ENCODE data around the gene USP25. TPM values are rescaled to one million over a fixed set of nuclear protein-coding genes. Genes with fewer than 3 reads are reported as not detected.

Gene USP25
- total and polyA plus RNA-seq, 2 of the 8 experiments (the other 6 are each of a cell fraction or from before 2014, with no cell fraction given), result 11.2 to 48.1 TPM

GRCh38 chr21:15874615-15875014, 144.8 kb downstream of the USP25 start:
- no peaks in the 10 kb centered on the region for H3K79me1 ChIP-seq (ENCODE audit: low read depth, low read length)
- ChIA-PET POLR2A (ENCODE audit: partially characterized antibody) (no interaction called here), CTCF (ENCODE audit: partially characterized antibody) (no interaction called here)
- no peak overlapping the region for H3K18ac ChIP-seq (ENCODE audit: extremely low read depth, low read length)
- WGBS, 2 experiments (ENCODE audit: extremely low coverage in 1 of 2, insufficient coverage in 1 of 2, insufficient read length in 1 of 2, insufficient replicate concordance in 2 of 2, low coverage in 1 of 2, low lambda C conversion rate in 2 of 2, missing lambda C conversion rate in 1 of 2), result 88% methylated on average over 5 of the region's 5 CpGs; no CpG with 5 or more reads in 1 of the 2 experiments
- H2BK20ac ChIP-seq (ENCODE audit: low read length), result no peak overlapping the region
- H3K4ac ChIP-seq (replicated peaks; ENCODE audit: insufficient read length, low read depth, low read length), result no peak overlapping the region
- FAIRE-seq (no peak), DNase-seq (ENCODE audit: low read depth in 1 of 2, low spot score in 2 of 2) (no peak)
- no peak overlapping the region for H2BK5ac ChIP-seq (ENCODE audit: low read depth, low read length)
- no peak overlapping the region for H2AK5ac ChIP-seq (ENCODE audit: low read depth, low read length)
- no peak overlapping the region for H4K5ac ChIP-seq (ENCODE audit: insufficient read length, low read depth, low read length)
- no peaks in the 10 kb centered on the region for H4K20me1 ChIP-seq (replicated peaks in 1 of 2; ENCODE audit: control insufficient read depth in 1 of 2, insufficient read depth in 2 of 2, low read length in 2 of 2)
- no peak overlapping the region for H3K27ac ChIP-seq (ENCODE audit: low read depth, low read length)
- H2BK15ac ChIP-seq (ENCODE audit: low read length), result no peak overlapping the region
- H3K23me2 ChIP-seq (ENCODE audit: low read depth, low read length), result no peaks in the 10 kb centered on the region
- no peak overlapping the region for H2BK120ac ChIP-seq (replicated peaks; ENCODE audit: low read depth, low read length)
- H3K9ac ChIP-seq (replicated peaks in 1 of 4; ENCODE audit: extremely low read depth in 1 of 4, low read depth in 3 of 4, low read length in 3 of 4), result no peak overlapping the region
- H3K36me3 ChIP-seq (ENCODE audit: control insufficient read depth in 2 of 4, insufficient read depth in 4 of 4, low read length in 3 of 4), result peaks cover 0 to 52% (median 15%) of the 10 kb centered on the region in 4 experiments; a peak in 5 of 8 replicates
- no peak overlapping the region for H3K4me3 ChIP-seq (ENCODE audit: extremely low read depth in 1 of 4, insufficient read depth in 2 of 4, low read depth in 3 of 4, low read length in 4 of 4)
- no peaks in the 10 kb centered on the region for H3K4me1 ChIP-seq (replicated peaks in 1 of 4; ENCODE audit: control insufficient read depth in 3 of 4, insufficient read depth in 4 of 4, low read length in 3 of 4)
- H3K56ac ChIP-seq (replicated peaks; ENCODE audit: insufficient read length, low read depth, low read length), result no peak overlapping the region
- no peak overlapping the region for H2AFZ ChIP-seq (ENCODE audit: low read length)
- H3K9me3 ChIP-seq (ENCODE audit: insufficient read depth in 2 of 2, low read depth in 1 of 2, low read length in 1 of 2), result no peaks in the 10 kb centered on the region
- no peaks in the 10 kb centered on the region for H3K27me3 ChIP-seq (replicated peaks in 1 of 4; ENCODE audit: control insufficient read depth in 3 of 4, extremely low read depth in 1 of 4, insufficient read depth in 3 of 4, low read length in 3 of 4)
- no peak overlapping the region for H4K8ac ChIP-seq (ENCODE audit: extremely low read depth, insufficient read depth, low read length)
- no peak overlapping the region for H2BK12ac ChIP-seq (ENCODE audit: low read depth, low read length)
- no peak overlapping the region for H3K14ac ChIP-seq (ENCODE audit: insufficient read length)
- no peak overlapping the region for H3K4me2 ChIP-seq (ENCODE audit: insufficient read depth in 1 of 2, low read depth in 2 of 2, low read length in 2 of 2)
- no peak overlapping the region for H3K23ac ChIP-seq (ENCODE audit: insufficient read length)
- H4K91ac ChIP-seq (replicated peaks; ENCODE audit: insufficient read length, low read length), result no peak overlapping the region
- H3K79me2 ChIP-seq (ENCODE audit: control insufficient read depth in 1 of 2, insufficient read depth in 2 of 2, low read length in 2 of 2), result no peaks in the 10 kb centered on the region
- TF ChIP-seq RNF2 (IDR thresholded peaks at IDR 0.05; ENCODE audit: borderline replicate concordance, low read depth, low read length, missing control alignments, poor library complexity, severe bottlenecking), result no peak
- no peak for TF ChIP-seq EGR1 (IDR thresholded peaks at IDR 0.05; ENCODE audit: borderline replicate concordance, low read depth, low read length)
- no peak for TF ChIP-seq EZH2 (IDR thresholded peaks at IDR 0.05; ENCODE audit: low read depth, low read length, severe bottlenecking)
- no peak for TF ChIP-seq TBP (IDR thresholded peaks at IDR 0.05; ENCODE audit: low read depth, low read length)
- no peak for TF ChIP-seq POLR2A (IDR thresholded peaks at IDR 0.05; ENCODE audit: control extremely low read depth in 1 of 2, low read depth in 2 of 2, low read length in 2 of 2)
- TF ChIP-seq KDM1A (IDR thresholded peaks at IDR 0.05; ENCODE audit: borderline replicate concordance, low read length), result no peak

Data from H1 (cell line).